Activated T-cell treated with anti-CD3 and anti-CD28 coated beads for 1 hour (primary cell): ENCODE measurements around the gene FNDC4.
"Not testable (repeated sequence)": the region's sequence is repeated elsewhere in the genome, so short reads cannot be mapped to it uniquely, and the experiment has no call there.

Experiments
- DNase-seq: peaks from one replicate; pipeline ENCODE4 v3.0.0-alpha.2; 2020; ENCODE audit warnings: low read depth

The FNDC4 gene, protein sequence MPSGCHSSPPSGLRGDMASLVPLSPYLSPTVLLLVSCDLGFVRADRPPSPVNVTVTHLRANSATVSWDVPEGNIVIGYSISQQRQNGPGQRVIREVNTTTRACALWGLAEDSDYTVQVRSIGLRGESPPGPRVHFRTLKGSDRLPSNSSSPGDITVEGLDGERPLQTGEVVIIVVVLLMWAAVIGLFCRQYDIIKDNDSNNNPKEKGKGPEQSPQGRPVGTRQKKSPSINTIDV

DNA sequence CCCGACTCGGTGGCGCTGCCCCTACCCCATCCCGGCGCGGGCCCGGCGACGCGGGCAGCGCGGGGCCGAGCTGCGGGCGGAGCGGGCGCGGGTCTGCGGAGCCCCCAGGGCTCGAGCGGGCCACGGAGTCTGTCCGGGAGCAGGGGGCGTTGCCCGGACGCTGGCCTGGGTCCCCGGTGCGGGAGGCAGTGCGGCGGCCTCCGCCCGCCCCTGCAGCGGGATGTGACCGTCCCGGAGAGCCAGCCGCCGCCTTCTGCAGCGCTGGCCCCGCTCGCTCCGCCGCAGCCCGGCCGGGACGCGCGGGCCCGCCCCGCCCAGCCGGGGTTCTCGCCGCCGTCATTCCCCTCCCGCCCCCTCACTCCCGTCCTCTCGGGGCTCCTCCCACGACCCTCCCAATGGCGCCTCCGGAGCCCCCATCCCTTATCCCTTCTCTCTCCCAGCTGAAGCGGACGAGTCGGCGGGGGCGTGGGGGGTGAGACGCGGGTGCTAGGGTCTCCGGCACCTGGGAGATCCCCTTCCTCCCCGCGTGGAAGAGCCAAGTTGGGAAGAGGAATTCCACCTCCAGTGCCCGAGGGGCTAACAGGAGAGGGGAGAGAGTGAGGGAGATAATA lies at the start of gene FNDC4:
Gene FNDC4 (minus strand): TSS at position 257 of the 611 bp plus-strand sequence. CDS start 521 bp downstream, outside the sequence.
- no peak for DNase-seq

DNA sequence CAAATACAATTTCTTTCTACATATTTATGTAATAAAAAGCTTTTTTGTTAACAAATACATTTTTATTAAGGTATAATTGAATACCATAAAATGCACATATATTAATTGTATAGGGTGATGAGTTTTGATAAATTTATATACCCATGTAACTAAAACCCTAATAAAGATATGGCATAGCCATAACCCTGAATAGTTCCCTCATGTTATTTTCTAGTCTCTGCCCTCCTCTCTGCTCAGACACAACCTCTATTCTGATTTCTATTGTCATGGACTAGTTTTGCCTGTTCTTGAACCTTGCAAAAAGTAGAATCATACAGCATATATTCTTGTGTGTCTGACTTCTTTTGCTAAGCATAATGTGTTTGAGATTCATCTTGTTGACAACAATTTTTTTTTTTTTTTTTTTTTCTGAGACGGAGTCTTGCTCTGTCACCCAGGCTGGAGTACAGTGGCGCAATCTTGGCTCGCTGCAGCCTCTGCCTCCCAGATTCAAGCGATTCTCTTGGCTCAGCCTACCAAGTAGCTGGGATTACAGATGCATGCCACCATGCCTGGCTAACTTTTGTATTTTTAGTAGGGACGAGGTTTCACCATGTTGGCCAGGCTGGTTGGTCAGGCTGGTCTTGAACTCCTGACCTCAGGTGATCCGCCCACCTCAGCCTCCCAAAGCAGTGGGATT lies 49.3 kb upstream of the FNDC4 start:
- DNase-seq, result no peak

DNA sequence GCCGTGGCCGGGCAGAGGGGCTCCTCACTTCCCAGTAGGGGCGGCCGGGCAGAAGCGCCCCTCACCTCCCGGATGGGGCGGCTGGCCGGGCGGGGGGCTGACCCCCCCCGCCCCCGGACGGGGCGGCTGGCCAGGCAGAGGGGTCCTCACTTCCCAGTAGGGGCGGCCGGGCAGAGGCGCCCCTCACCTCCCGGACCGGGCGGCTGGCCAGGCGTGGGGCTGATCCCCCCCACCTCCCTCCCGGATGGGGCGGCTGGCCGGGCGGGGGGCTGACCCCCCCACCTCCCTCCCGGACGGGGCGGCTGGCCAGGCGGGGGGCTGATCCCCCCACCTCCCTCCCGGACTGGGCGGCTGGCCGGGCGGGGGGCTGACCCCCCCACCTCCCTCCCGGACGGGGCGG lies 44.6 kb upstream of the FNDC4 start:
- not testable (repeated sequence) for DNase-seq

DNA sequence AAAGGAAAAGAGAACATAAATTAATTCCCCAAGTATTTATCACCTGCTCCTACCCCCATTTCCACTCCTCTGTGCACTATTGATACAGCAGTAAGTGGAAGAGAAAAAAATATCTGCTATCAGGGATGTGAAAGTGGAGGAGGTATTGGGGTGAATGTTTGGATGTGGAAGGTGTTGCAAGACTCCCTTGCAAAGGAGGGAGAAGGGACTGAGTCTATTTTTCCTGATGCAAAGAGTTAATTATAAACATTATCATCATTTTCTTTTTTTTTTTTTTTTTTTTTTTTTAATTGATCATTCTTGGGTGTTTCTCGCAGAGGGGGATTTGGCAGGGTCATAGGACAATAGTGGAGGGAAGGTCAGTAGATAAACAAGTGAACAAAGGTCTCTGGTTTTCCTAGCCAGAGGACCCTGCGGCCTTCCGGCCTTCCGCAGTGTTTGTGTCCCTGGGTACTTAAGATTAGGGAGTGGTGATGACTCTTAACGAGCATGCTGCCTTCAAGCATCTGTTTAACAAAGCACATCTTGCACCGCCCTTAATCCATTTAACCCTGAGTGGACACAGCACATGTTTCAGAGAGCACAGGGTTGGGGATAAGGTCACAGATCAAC lies 43.9 kb upstream of the FNDC4 start:
- DNase-seq, result not testable (repeated sequence)

DNA sequence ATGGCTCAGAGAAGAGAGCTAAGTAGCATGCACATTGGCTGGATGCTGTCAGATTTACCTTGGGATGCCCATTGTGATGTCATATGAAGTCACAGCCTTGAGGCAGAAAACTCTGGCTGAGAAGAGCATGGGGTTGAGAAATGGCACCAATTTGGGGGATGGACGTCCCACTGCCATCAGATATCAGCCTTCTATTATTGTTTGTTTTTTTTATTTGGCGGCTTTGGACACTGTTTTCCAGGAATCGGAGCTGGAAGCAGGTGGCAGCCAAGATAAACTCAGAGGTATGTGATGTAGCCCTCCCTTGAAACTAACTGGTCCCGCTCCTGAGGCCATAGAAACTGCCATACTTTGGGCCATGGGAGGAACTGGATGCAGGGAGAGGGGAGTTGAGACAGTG lies 42.3 kb upstream of the FNDC4 start:
- no peak for DNase-seq

DNA sequence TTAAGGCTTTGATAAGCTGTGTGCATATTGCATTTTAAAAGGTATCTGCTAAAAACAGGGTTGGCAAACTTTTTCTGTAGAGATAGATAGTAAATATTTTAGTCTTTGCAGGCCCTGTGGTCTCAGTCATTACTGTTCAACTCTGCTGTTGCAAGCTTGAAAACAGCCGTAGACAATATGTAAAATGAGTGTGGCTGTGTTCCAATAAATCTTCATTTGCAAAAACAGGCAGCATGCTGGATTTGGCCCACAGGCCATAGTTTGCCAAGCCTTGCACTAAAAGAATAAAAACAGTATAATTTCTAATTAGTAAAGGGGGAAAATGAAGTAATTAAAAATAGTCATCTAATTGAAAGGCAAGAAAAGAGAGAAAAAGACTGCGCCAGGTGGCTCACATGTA lies 37.0 kb upstream of the FNDC4 start:
- no peak for DNase-seq

DNA sequence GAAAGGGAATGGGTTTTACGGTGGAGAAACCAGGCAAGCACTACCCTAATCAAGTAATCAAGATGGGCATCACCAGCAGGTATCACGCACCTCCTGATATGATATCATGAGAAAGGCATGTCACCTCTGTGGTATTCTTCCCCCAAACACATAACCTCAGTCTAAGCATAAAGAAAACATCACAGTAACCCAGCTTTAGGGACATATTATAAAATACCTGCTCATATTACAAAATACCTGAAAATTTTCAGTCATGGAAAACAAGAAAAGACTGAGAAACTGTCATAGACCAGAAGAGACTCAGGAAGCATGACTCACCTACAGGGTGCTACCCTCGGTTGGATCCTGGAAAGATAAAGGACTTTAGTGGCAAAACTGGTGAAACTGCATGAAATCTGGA lies 32.2 kb upstream of the FNDC4 start:
- DNase-seq, result no peak

DNA sequence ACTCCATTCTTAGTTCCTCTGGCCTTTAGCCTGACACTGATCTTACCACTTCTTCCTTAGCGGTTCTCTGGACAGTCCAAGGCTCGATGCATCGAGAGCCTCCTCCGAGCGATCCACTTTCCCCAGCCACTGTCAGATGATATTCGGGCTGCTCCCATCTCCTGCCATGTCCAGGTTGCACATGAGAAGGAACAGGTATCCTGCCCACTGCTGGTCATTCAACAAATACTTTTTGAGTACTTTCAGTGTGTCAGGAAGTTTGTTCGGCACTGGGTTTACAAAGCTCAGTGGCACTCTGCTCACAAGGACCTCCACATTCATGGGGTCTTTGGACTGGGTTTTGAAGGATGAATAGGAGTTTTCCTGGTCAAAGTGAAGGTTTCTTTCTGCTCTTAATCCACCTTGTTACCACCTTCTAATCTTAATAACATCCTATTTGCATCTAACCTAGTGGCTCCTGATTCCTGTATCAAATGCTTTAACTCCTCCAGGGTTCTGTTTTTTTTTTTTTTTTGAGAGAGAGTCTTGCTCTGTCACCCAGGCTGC lies 27.5 kb upstream of the FNDC4 start:
- DNase-seq, result no peak

DNA sequence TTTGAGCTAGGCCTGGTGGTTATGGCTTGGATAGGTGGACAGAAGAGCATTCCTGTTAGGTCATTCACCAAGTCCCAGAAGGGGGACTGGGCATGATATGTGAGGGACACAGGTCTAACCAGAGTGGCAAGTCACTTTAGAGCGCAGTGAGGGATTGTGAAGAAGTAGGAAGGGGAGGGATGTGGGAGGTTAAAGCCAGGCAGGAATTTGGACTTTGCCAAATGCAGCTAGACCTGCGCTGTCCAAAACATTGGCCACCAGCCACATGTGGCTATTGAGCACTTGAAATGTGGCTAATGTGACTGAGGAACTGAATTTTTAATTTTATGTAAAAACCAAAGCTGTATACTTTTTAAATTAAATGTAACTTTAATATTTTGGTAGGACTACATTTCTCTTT lies 25.3 kb upstream of the FNDC4 start:
- DNase-seq, result no peak

DNA sequence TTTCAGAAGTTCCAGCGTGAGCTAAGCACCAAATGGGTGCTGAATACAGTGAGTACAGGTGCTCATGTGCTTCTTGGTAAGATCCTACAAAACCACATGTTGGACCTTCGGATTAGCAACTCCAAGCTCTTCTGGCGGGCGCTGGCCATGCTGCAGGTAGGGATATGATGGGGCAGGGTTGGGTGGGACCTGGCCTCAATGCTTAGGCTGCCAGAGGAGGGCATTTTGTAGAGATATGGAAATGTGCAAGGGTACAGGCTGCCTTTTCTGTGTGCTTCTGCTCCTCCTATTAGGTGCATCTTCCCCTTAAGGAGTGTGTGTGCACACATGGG lies 23.7 kb upstream of the FNDC4 start:
- DNase-seq, result no peak

DNA sequence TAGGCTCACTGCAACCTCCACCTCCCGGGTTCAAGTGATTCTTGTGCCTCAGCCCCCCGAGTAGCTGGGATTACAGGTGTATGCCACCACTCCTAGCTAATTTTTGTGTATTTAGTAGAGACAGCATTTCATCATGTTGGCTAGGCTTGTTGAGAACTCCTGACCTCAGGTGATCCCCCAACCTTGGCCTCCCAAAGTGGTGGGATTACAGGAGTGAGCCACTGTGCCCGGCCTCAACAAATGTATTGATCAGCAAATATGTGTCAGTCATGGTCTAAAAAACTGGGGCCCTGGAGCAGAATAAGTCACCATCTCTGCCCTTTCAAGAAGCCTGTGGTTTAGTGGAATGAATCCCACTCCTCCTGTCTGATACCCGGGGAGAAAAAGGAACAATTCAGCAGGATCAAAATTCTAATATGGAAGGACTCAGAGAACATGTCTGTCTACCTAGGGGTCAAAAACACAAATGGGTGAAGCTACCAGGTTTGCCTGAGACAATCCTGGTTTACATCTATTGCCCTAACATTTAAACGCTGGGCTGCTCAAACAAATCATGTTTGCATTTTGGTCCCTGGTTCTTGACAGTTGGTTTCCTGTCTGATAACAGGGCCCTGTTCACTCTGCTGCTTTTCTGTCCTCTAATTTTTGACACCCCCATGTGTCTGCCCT lies 23.2 kb upstream of the FNDC4 start:
- DNase-seq, result no peak

DNA sequence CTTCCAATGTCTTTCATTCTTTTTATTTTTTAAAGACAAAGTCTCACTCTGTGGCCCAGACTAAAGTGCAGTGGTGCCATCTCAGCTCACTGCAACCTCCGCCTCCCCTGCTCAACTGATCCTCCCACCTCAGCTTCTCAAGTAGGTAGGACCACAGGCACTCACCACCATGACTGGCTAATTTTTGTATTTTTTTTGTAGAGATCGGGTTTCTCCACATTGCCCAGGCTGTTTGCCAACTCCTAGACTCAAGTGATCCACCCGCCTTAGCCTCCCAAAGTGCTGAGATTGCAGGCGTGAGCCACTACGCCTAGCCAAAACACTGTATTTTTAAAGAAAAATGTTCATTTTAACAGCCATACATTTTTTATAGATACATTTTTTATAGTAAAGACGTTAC lies 14.3 kb upstream of the FNDC4 start:
- DNase-seq, result no peak

DNA sequence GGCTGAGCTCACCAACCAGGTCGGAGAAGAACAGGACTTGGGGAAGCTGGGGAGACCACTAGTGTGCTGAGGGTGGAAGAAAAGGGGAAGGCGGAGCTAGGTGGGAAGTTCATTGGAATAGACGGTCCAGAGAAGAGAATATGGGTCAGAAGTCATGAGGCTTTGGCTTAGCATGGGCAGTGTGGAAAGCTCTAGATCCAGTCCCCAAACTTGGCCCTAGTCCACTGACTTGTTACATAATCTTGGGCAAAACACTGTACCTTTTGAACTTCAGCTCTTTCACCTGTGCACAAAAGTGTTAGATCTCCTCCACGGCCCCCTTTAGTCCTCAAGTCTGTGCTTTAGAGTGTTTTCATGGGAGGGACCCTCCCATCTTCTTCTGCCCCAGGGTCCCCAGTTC lies 12.3 kb upstream of the FNDC4 start:
- DNase-seq, result no peak

DNA sequence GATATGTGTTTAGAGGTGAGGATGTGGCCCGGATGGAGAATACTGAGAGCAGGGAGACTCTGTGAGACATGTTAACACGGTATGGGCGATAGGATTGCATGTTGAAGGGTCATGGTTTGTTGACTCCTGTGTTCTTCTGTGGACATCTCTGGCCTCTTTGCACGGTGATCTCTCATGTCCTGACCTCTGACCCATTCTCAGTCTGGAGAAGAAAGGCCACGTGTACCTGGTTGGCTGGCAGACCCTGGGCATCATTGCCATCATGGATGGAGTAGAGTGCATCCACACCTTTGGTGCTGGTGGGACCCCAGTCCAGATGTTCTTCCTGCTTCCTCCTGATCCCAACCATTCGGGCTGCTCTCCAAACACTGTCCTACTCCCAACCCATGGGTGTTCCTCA lies 11.6 kb upstream of the FNDC4 start:
- DNase-seq, result no peak

DNA sequence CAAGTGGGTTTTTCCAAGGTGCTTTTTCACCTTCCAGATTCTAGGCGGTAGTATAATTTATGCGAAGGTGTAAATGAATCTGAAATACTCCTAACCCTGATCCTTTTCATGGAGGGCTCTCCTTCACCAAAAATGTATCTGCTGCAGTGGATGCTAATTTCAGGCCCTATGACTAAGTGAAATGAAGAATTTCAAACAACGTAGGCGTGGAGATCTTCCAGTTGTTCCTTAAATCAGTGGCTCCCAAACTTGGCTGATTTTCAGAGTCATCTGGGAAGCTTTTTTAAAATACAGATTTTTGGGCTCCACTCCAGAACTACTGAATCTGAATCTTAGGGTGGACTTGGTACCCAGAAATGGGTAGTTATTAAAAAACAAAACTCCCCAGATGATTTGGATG lies 7.1 kb upstream of the FNDC4 start:
- no peak for DNase-seq

DNA sequence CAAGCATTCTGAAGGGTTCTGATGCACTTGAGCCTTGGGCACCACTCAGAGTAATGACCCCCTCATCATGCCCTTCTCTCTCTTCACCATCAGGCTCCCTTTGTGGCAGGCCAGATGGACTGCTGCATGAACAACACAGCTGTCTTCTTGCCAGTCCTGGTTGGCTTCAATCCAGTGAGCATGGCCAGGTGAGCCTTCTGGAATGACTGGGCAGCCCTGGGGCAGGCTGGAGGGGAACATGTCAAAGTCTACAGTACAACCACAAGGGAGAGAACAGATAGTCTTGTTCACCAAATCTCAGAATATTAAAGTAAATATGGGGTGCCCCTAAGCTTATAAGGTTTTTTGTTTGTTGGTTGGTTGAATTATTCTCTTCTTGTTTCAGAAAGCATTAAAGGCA lies 6.0 kb upstream of the FNDC4 start:
- DNase-seq, result no peak

DNA sequence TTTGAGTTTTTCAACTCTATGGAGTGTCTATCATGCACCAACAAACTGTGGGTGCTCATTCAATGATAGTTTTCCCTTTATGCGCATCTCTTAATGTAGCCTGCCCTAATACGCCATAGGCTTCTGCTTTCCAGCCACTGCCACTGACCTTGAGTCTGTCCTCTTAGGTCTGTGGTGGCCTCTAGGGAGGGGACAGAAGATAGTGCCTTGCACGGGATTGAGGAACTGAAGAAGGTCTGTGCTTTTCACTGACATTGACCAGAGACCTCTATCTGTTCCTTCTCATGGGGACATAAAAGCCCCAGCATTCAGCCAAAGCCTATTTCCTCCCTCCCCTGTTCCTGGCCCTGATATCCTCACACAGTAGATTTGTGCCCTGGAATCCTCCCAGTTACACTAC lies 4.0 kb upstream of the FNDC4 start:
- DNase-seq, result no peak

DNA sequence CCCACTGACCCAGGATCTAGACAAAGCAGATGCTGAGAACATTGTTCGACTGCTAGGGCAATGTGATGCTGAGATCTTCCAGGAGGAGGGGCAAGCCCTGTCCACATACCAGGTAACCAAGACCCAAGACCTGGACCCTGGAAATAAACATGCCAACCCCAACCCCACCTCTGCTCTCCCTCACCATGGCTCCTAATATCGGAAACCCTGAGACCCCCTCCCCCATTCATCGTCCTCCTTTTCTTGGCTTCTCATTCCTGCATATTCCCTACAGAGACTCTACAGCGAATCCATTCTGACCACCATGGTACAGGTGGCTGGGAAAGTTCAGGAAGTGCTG lies 2.3 kb upstream of the FNDC4 start:
- no peak for DNase-seq

DNA sequence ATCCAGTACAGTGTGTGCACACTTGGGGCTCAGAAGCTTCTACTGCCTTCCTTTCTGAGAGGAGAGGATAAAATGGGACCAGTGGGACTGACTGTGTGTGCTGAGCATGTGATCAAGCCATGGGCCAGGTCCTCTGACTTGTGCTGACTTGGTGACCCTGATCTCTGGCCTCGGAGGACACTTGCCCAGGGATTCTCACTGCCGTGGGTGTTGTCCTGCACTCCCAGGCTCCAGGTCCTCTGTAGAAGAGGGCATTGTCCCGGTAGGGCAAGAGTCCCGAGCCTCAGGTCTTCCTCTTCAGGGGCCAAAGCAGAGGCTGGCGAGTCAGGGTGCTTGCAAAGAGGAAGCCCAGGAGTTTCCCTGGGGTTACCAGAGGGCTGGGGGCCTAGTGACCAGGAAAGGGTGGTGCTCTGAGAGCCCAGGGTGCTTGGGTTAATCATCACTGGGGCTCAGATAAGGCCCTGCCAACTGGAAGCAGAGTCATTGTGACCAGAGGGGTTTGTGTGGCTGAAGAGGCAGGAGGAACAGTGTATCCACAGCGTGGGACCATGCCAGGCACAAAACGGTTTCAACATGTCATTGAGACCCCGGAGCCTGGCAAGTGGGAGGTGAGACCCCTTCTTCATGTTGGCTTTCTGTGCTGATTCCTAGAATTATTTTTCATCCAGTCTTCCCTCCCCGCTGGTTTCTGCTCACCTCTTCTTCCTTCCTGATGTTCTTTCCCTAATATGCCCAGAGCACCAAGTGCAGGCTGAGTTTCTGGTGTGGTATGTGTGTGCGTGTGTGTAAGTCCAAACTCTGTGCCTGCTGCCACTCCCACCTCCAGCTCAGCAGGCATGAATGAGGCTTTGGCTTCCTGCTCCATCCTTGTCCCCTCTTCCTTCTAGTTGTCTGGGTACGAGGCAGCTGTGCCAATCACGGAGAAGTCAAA lies 1.6 kb upstream of the FNDC4 start, which contains the start of gene GCKR:
Gene GCKR (plus strand): TSS at position 483 of the 931 bp plus-strand sequence. CDS start 66 bp downstream, at position 549.
- DNase-seq, result no peak

DNA sequence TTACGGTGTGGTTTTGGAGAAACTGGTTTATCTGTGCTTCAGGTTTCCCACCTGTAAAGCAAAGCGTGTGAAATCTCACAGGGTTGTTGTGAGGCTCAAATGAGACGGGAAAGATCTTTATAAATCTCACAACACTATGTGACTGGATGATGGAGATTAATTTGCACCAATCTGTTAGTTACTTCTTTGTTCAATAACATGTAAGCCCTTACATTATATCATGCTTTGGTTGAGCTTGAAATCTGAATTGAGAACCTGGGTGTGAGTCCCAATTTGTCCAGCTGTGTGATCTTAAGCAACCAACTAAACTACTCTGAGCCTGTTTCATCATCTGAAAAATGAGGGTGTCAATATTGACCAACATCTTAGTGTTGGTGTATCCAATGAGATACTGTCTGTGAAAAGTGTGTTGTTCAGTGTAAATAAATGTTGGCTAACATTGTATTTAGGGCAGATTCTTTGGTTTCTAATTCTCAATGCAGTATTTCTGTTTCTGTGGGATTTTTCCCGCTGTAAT lies 898 bp upstream of the FNDC4 start:
- DNase-seq, result no peak

DNA sequence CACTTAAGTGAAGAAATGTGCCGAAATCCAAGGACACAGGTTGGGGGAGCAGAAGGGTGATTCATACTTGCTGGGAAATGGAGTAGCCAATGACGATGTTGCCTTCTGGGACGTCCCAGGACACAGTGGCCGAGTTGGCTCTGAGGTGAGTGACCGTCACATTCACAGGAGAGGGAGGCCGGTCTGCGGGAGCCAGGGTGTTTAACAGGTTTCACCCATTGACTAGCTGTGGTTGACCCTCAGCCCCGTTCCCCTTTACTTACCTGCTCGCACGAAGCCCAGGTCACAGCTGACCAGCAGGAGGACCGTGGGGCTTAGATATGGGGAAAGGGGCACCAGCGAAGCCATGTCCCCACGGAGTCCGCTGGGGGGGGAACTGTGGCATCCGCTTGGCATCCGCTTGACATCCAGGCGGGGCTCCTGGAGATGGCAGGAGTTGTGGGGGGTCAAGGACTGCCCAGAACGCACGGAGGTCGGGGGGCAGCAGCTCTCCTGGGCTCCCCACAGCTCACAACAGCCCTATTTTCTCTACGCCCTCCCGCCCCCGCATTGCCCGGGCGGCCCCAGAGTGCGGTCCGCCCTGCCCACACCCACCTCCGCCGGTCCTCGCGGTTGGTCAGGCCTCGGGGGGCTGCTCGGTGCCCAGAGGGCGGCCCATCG lies 586 bp downstream of the FNDC4 start:
- no peak for DNase-seq
